ENCODE measurements around the gene TSR3. TPM values are rescaled to one million over a fixed set of nuclear protein-coding genes. Genes with fewer than 3 reads are reported as not detected.
A peak's percentile ranks its signal among the peaks of the same experiment; 100 is the strongest.

TSR3 gene
- polyA plus RNA-seq (2013, experiment 1 of 2): 34.0 TPM
- 35.7 TPM for polyA plus RNA-seq (2013, experiment 2 of 2)

- no peak within 1 kb of the TSS for H3K27ac ChIP-seq (ENCODE audit: low read depth, low read length)
- H3K56ac ChIP-seq (ENCODE audit: low read length): peak within 1 kb of the TSS; percentile 94
- H2BK5ac ChIP-seq (ENCODE audit: low read length): no peak within 1 kb of the TSS
- H3K4me2 ChIP-seq (ENCODE audit: low read length): peak within 1 kb of the TSS; percentile 93
- H3K4ac ChIP-seq (ENCODE audit: low read depth, low read length): peak within 1 kb of the TSS; percentile 38
- no CpG with 5 or more reads among the region's 98 CpGs for whole genome bisulfite sequencing (ENCODE audit: extremely low coverage, insufficient coverage, low lambda C conversion rate)
- H2BK120ac ChIP-seq (ENCODE audit: low read depth, low read length): no peak within 1 kb of the TSS
- no peak within 1 kb of the TSS for H2BK15ac ChIP-seq (replicated peaks; ENCODE audit: low read depth)
- H4K5ac ChIP-seq (ENCODE audit: low read length): no peak within 1 kb of the TSS
- H3K27me3 ChIP-seq (ENCODE audit: insufficient read depth, low read length, poor library complexity): no peaks in the 10 kb centered on the region
- peak within 1 kb of the TSS; percentile 59 for H4K8ac ChIP-seq (ENCODE audit: low read depth, low read length)
- H3K4me1 ChIP-seq (ENCODE audit: control insufficient read depth, low read depth, low read length): peaks cover 2% of the 10 kb centered on the region
- no peaks in the 10 kb centered on the region for H3K36me3 ChIP-seq (ENCODE audit: control insufficient read depth, insufficient read depth, low read length)
- peak within 1 kb of the TSS; percentile 91 for H3K4me3 ChIP-seq (ENCODE audit: low read length)
- H2AK5ac ChIP-seq (ENCODE audit: low read length): peak within 1 kb of the TSS; percentile 32
- H3K9ac ChIP-seq (ENCODE audit: low read length): peak within 1 kb of the TSS; percentile 86
- DNase-seq: peak; percentile 88
- H3K79me1 ChIP-seq (ENCODE audit: low read length): peaks cover 18% of the 10 kb centered on the region
- H3K79me2 ChIP-seq (ENCODE audit: control insufficient read depth, insufficient read depth, low read length): peaks cover 16% of the 10 kb centered on the region
- H3K18ac ChIP-seq (ENCODE audit: low read length): peak within 1 kb of the TSS; percentile 6
- H3K23ac ChIP-seq (ENCODE audit: low read length): peak within 1 kb of the TSS; percentile 45
These were observed at the start of gene TSR3, which contains the start of gene GNPTG for GRCh38 chr16:1351582-1352362. TSR3 (minus strand) TSS chr16:1351878; CDS start chr16:1351804, 74 bp downstream. GNPTG (plus strand) TSS chr16:1351931; CDS start chr16:1351966, 35 bp downstream.

- Histone ChIP-seq H3K36me3 (ENCODE audit: control insufficient read depth, insufficient read depth, low read length) (no peaks in the 10 kb centered on the region), H3K79me2 (ENCODE audit: control insufficient read depth, insufficient read depth, low read length) (no peaks in the 10 kb centered on the region), H3K79me1 (ENCODE audit: low read length) (peaks cover 1% of the 10 kb centered on the region), H3K27ac (ENCODE audit: low read depth, low read length) (no peak overlapping the region), H4K8ac (ENCODE audit: low read depth, low read length) (no peak overlapping the region), H3K4me3 (ENCODE audit: low read length) (no peak overlapping the region), H3K18ac (ENCODE audit: low read length) (no peak overlapping the region), H3K56ac (ENCODE audit: low read length) (no peak overlapping the region), H4K5ac (ENCODE audit: low read length) (no peak overlapping the region), H2BK120ac (ENCODE audit: low read depth, low read length) (no peak overlapping the region), H3K4me1 (ENCODE audit: control insufficient read depth, low read depth, low read length) (no peaks in the 10 kb centered on the region), H3K4ac (ENCODE audit: low read depth, low read length) (no peak overlapping the region), H2BK5ac (ENCODE audit: low read length) (no peak overlapping the region), H2AK5ac (ENCODE audit: low read length) (no peak overlapping the region), H3K4me2 (ENCODE audit: low read length) (no peak overlapping the region), H3K23ac (ENCODE audit: low read length) (no peak overlapping the region), H2BK15ac (replicated peaks; ENCODE audit: low read depth) (no peak overlapping the region), H3K27me3 (ENCODE audit: insufficient read depth, low read length, poor library complexity) (no peaks in the 10 kb centered on the region), H3K9ac (ENCODE audit: low read length) (no peak overlapping the region)
- DNase-seq: no peak
- WGBS (ENCODE audit: extremely low coverage, insufficient coverage, low lambda C conversion rate): no CpG with 5 or more reads among the region's 29 CpGs
These were observed 49.5 kb upstream of the TSR3 start for GRCh38 chr16:1401061-1401757.

GRCh38 chr16:1398826-1399581 lies 47.3 kb upstream of the TSR3 start:
- Histone ChIP-seq H3K79me1 (ENCODE audit: low read length) (no peaks in the 10 kb centered on the region), H3K4me3 (ENCODE audit: low read length) (no peak overlapping the region), H2BK5ac (ENCODE audit: low read length) (no peak overlapping the region), H3K23ac (ENCODE audit: low read length) (no peak overlapping the region), H2BK15ac (replicated peaks; ENCODE audit: low read depth) (no peak overlapping the region), H3K4ac (ENCODE audit: low read depth, low read length) (no peak overlapping the region), H4K8ac (ENCODE audit: low read depth, low read length) (no peak overlapping the region), H4K5ac (ENCODE audit: low read length) (no peak overlapping the region), H3K27me3 (ENCODE audit: insufficient read depth, low read length, poor library complexity) (no peaks in the 10 kb centered on the region), H3K56ac (ENCODE audit: low read length) (no peak overlapping the region), H2BK120ac (ENCODE audit: low read depth, low read length) (no peak overlapping the region), H3K79me2 (ENCODE audit: control insufficient read depth, insufficient read depth, low read length) (no peaks in the 10 kb centered on the region), H3K9ac (ENCODE audit: low read length) (no peak overlapping the region), H3K18ac (ENCODE audit: low read length) (no peak overlapping the region), H3K4me2 (ENCODE audit: low read length) (no peak overlapping the region), H3K27ac (ENCODE audit: low read depth, low read length) (no peak overlapping the region), H3K4me1 (ENCODE audit: control insufficient read depth, low read depth, low read length) (no peaks in the 10 kb centered on the region), H3K36me3 (ENCODE audit: control insufficient read depth, insufficient read depth, low read length) (no peaks in the 10 kb centered on the region), H2AK5ac (ENCODE audit: low read length) (no peak overlapping the region)
- no CpG with 5 or more reads among the region's 38 CpGs for WGBS (ENCODE audit: extremely low coverage, insufficient coverage, low lambda C conversion rate)
- no peak for DNase-seq

- Histone ChIP-seq H2BK5ac (ENCODE audit: low read length) (no peak overlapping the region), H3K23ac (ENCODE audit: low read length) (no peak overlapping the region), H3K9ac (ENCODE audit: low read length) (no peak overlapping the region), H3K56ac (ENCODE audit: low read length) (no peak overlapping the region), H3K4me3 (ENCODE audit: low read length) (no peak overlapping the region), H3K4me1 (ENCODE audit: control insufficient read depth, low read depth, low read length) (no peaks in the 10 kb centered on the region), H2AK5ac (ENCODE audit: low read length) (no peak overlapping the region), H3K36me3 (ENCODE audit: control insufficient read depth, insufficient read depth, low read length) (no peaks in the 10 kb centered on the region), H3K18ac (ENCODE audit: low read length) (no peak overlapping the region), H2BK15ac (replicated peaks; ENCODE audit: low read depth) (no peak overlapping the region), H3K27ac (ENCODE audit: low read depth, low read length) (no peak overlapping the region), H3K4ac (ENCODE audit: low read depth, low read length) (no peak overlapping the region), H3K27me3 (ENCODE audit: insufficient read depth, low read length, poor library complexity) (no peaks in the 10 kb centered on the region), H3K4me2 (ENCODE audit: low read length) (no peak overlapping the region), H2BK120ac (ENCODE audit: low read depth, low read length) (no peak overlapping the region), H4K8ac (ENCODE audit: low read depth, low read length) (no peak overlapping the region), H3K79me1 (ENCODE audit: low read length) (no peaks in the 10 kb centered on the region), H4K5ac (ENCODE audit: low read length) (no peak overlapping the region), H3K79me2 (ENCODE audit: control insufficient read depth, insufficient read depth, low read length) (no peaks in the 10 kb centered on the region)
- WGBS (ENCODE audit: extremely low coverage, insufficient coverage, low lambda C conversion rate): no CpG with 5 or more reads among the region's 9 CpGs
- DNase-seq: no peak
These were observed 46.7 kb upstream of the TSR3 start for GRCh38 chr16:1398351-1398750.

GRCh38 chr16:1397779-1398178 lies 46.1 kb upstream of the TSR3 start:
- Histone ChIP-seq H3K27ac (ENCODE audit: low read depth, low read length) (no peak overlapping the region), H3K18ac (ENCODE audit: low read length) (no peak overlapping the region), H3K79me2 (ENCODE audit: control insufficient read depth, insufficient read depth, low read length) (no peaks in the 10 kb centered on the region), H2BK15ac (replicated peaks; ENCODE audit: low read depth) (no peak overlapping the region), H3K4me2 (ENCODE audit: low read length) (no peak overlapping the region), H2BK120ac (ENCODE audit: low read depth, low read length) (no peak overlapping the region), H3K4ac (ENCODE audit: low read depth, low read length) (no peak overlapping the region), H2BK5ac (ENCODE audit: low read length) (no peak overlapping the region), H3K56ac (ENCODE audit: low read length) (no peak overlapping the region), H4K5ac (ENCODE audit: low read length) (no peak overlapping the region), H3K4me3 (ENCODE audit: low read length) (no peak overlapping the region), H3K27me3 (ENCODE audit: insufficient read depth, low read length, poor library complexity) (no peaks in the 10 kb centered on the region), H4K8ac (ENCODE audit: low read depth, low read length) (no peak overlapping the region), H3K23ac (ENCODE audit: low read length) (no peak overlapping the region), H3K36me3 (ENCODE audit: control insufficient read depth, insufficient read depth, low read length) (no peaks in the 10 kb centered on the region), H3K9ac (ENCODE audit: low read length) (no peak overlapping the region), H3K79me1 (ENCODE audit: low read length) (no peaks in the 10 kb centered on the region), H2AK5ac (ENCODE audit: low read length) (no peak overlapping the region), H3K4me1 (ENCODE audit: control insufficient read depth, low read depth, low read length) (no peaks in the 10 kb centered on the region)
- WGBS (ENCODE audit: extremely low coverage, insufficient coverage, low lambda C conversion rate): no CpG with 5 or more reads among the region's 21 CpGs
- no peak for DNase-seq

All from mesendoderm (in vitro differentiated cells).